Measurements from ENCODE around the gene CPNE5.

CPNE5 gene

DNA sequence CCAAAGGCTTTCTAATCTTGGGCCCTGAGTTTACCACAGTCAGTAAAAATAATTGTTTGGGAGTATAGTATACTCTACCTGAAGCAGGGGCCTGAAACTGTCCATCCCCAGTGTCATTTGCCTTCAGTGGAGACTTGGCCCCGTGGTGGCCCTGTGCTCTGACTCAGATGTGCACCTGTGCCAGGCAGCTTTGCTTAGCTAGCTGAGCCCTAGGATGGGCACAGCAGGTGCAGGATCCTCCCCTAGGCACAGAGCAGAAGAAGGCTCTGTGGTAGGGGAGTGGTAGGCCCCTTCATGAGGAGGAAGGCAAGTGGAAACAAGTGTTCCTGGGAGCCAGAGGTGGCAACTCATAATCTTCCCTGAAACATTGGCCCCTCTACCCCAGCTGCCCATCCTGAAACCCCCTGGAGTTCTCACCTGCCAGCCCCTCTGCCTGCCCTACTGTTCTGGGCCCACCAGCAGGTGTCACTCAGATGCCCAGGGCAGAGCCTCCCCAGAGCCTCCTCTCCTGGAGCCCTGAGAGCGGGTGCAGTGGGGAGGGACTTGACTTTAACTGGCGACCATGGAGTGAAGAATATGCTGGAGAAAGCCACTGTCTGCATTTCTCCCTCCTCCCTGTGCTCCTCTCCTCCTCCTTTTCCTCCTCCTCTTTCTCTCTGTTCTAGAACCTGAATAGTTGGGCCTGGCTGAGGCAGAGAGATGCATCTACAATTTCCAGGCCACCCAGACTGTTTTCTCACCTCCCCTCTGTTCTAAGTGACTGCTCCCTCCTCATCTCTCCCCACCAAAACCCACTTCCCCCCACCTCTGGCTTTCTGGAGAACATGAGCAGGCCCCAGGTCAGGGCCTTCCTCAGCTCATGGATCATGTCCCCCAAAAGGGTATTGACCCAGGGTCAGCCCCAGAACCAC, 2.9 kb downstream of the CPNE5 start:
- DNase-seq (ENCODE audit: low read depth, low spot score), result no peak

DNA sequence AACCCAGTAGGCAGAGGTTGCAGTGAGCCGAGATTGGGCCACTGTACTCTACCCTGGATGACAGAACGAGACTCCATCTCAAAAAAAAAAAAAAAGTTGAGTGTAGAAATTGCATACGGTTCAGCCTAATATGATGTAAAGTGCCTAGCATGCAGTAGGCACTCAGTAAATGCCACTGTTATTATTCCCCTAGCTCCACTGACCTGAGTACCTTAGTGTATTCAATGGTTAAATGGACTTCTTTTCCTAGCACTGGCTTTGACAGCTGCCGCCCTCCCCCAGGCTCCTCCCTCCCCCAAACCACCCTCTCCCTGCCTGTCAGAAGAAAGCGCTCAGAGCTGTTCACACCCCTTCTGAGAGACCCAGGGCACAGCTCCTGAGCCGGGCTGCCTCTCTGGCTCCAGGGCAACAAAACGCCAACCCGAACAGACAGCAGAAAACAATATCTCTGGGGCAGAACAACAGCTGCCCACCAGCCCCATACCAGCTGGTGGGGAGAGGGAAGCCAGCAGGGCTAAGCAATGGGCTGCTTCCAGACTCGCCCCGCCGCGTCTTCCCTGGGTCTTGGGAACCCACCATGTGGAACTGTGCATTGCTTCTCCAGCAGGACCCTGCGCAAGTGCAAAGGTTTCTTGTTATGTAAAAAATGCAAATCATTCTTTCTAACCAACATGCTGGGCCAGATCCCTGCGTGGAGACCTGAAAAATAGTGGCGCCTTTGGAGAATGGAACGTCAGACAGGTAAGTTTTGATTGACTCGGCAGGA, 4.5 kb downstream of the CPNE5 start:
- no peak for DNase-seq (ENCODE audit: low read depth, low spot score)

DNA sequence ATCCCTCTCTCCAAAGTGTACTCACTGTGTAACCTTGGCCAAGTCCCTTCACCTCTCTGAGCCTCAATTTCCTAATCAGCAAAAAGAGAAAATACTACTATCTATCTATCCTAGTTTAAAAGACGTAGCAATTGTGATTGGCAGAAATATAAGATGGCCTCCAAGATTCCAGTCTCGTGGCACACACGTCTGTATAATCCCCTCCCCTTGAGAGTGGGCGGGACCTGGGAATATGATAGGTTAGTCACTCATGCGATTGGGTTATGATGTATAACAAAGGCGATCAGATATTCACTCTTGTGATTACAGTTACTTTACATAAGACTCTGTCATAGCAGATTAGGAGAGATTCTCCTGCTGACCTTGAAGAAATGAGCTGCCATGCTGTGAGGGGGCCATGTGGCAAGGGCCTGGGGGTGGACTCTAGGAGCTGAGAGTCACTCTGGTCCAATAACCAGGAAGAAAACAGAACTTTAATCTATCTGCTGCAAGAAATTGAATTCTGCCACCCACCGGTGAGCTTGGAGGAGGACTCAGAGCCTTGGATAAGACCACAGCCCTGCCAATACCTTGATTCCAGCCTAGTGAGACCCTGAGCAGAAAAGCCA, 6.0 kb downstream of the CPNE5 start:
- DNase-seq (ENCODE audit: low read depth, low spot score), result no peak

DNA sequence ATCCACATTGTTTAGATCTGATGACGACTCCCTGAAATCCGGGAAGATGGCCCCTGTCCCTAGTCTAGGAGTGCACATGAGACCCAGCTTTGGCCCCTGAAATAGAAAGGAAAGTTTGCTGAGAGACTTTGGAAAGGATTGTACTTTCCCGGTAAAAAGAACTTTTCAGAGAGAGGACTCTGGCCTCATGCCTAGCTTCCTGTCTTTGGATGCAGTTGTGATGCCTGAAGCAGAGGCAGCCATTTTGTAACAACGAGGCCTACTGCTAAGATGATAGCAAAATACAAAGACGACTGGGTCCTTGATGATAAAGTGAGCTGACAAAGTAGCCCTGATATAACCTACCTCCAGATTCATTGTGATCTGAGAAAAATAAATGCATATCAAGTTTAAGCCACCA, 6.9 kb downstream of the CPNE5 start:
- DNase-seq (ENCODE audit: low read depth, low spot score), result no peak

DNA sequence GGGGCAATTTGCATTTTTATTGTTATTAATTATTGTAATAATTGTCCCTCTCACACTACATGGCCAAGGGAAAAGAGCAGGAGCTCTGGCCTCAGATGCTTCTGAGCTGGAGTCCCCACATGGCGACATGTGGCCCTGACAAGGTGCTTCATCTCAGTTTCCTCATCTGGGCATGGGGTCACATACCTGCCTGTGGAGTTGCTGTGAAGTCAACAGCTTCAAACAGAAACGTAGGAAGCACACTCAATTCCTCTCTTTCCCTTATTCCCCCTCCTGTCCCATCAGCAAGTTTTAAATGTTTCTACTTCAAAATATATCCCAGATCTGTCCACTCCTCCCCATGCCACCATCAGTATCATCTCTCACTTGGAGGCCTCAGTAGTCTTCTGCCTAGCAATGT, 8.7 kb downstream of the CPNE5 start:
- DNase-seq (ENCODE audit: low read depth, low spot score), result no peak

DNA sequence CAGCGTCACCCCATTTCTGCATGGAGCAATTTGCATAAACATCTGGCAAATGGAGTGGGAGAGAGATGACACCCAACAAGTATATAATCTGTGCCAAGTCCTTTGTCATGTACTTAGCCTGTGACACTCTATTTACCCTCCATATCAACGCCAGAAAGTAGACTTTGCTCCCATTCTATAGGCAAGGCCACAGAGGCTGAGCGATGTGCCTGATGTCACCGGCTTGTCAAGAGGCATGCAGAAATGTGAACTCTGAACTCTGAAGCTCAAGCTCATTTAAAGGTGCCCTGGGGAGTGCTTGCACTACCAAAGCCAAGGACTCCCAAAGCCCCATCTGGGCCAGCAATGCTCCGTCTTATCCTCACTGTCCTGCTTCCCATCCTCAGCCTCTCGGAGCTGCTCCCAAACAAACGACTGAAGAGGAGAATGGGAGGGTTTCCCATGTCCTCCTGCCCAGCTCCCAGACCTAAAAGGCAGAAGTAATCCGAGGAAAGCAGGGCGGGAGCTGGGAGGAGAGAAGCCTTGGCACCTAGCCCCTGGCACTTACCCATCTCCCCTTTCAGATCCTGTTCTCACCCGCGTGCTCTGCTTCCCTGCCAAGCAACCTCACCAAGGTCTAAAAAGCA, 9.2 kb downstream of the CPNE5 start:
- DNase-seq (ENCODE audit: low read depth, low spot score), result no peak

DNA sequence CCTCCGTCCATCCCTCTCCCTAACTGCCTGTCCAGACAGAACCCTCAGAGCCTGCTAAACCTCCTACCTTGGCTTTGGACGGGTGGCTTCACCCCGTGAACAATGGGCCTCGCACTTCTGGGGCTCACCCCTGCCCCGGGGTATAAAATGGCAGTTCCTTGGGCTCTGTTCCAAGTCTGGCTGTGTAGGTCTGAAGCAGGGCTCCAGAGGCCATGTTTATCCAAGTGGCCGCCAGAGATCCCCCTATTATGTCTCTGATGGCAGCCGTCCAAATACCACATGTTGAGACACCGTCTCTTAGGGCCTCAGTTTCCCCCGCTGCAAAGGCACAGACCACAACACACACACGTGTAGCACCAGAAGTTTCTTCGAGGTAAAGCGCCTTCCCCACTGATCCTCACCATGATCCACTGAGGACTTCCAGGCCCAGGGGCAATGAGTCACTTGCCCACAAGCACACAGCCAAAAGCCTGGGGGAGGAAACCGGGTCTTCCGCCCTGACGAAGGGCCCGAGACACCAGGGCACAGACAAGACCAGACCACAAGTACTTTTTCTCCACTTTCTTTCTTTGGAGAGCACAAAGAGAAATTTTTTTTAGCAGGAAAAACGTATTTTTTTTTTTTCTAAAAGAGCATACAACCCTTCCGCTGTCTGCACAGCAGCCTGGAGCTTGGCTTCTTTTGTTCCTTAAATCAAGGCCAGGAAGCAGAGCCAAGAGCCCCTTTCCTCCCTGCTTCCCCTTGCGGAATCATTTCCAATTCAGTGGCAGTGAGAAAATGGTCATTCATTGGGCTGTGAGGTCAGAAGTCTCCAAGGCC, 11.8 kb downstream of the CPNE5 start:
- no peak for DNase-seq (ENCODE audit: low read depth, low spot score)

DNA sequence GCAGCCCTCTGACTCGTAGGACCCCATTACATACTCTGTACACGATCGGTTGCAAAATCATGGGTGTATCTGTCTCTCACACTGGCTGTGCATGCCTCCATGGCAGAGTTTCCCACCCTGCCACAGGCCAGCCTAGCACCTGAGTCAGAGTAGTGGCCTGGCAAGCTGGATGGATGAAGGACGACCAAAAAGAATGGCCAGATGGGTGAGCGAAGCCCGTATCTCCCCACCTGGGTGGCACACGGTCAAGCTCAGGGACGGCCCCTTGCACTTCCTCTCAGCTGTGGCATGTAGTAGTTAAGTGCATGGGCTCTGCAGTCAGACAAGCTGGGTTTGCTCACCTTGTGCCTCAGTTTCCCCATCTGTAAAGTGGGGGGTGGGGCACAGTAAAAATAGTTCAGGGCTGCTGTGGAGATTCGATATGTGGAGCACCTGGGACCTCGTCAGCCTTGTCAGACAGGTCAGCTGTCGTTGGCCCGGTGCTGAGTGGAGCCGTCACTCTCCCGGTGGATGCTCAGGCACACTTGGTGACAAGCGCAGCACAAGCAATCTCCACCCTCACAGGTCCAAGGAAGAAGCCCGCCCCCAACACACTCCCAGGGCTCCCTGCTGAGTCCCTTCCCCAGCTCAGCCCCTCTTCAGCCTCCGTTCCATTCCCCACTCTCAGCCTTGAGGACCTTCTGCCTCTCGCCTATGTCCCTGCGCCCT, 12.6 kb downstream of the CPNE5 start:
- DNase-seq (ENCODE audit: low read depth, low spot score), result no peak

DNA sequence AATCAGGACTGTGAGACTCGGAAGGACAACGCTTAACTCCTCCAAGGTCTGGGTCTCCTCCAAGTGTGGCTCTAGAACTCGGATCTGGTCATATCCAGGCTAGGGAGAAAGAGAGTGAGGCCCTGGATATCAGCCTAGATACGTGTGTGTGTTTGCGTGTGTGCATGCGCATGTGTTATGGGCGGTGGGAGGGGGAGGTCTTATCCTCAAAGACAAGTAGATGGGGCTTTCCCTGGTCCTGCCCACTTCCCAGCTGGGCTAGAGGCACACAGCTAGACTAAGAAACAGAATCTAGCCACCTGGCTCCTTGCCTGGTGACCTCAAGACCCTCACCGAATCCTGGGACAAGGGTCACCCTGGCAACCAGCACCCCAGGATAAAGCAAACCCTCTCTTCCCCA, 13.2 kb downstream of the CPNE5 start:
- no peak for DNase-seq (ENCODE audit: low read depth, low spot score)

DNA sequence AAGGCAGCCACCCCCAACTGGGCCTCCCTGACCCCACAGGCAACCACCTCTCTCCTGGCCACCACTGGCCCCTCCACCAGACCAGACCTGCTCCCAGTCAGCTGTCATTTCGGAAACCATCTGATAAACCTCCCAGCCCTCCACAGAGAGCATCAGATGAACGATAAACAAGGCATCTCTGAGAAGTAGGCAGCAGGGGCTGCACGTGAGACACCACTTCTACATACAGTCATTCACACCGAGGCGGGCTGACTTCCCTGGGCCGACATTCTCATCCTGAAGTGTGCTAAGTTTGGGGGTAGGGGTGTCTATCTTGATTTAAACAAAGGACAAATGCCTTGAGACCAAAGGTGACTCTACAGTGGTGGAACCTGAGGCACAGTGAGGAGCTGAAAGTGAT, 13.8 kb downstream of the CPNE5 start:
- no peak for DNase-seq (ENCODE audit: low read depth, low spot score)

DNA sequence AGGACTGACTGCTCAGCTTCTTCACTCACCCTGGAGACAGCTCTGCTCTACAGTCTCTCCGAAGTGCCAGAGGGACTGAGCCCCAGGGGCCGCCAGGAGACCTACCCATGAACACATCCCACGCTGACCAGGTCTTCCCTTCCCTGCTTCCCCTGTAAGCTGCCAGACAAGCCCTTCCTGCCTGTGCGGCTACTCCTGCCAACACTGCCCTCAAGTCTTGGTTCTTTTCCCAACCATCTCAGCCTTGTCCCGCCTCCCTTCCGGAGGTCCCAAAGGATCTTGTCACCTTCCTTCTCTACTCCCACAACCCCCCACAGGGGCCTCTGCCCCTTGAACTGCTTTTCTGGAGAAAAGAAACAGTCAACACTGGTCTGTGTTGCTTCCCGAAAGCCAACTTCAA, 15.0 kb downstream of the CPNE5 start:
- no peak for DNase-seq (ENCODE audit: low read depth, low spot score)

DNA sequence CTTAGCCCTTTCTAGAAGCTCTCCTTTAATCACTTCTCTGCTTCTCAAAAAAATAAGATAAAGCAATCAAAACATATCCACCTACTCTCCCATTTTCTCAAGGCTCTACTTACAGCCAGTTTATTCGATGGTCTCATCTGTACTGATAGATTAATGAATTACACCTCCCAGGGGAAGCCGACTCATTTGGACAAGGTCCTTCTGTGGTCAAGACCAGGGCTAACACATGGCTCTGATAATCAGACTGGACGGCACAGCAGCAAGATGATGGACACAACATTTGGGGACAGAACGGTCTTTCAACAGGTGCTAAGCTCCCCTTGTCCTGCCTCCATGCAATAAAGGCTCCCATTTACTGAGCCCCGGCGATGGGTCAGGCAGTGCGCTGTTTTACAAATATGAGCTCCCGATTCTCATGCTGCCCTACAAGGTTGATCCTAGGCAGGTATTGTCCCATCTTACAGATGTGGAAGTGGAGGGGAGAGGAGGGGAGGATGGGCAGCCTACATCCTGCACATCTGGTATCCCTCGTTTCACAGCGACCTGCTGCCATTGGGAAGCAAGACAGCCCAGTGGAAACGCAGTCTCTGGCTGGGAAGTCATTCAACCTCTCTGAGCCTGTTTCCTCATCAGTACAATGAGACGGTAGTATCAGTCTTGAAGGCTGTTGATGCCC, 15.7 kb downstream of the CPNE5 start:
- no peak for DNase-seq (ENCODE audit: low read depth, low spot score)

DNA sequence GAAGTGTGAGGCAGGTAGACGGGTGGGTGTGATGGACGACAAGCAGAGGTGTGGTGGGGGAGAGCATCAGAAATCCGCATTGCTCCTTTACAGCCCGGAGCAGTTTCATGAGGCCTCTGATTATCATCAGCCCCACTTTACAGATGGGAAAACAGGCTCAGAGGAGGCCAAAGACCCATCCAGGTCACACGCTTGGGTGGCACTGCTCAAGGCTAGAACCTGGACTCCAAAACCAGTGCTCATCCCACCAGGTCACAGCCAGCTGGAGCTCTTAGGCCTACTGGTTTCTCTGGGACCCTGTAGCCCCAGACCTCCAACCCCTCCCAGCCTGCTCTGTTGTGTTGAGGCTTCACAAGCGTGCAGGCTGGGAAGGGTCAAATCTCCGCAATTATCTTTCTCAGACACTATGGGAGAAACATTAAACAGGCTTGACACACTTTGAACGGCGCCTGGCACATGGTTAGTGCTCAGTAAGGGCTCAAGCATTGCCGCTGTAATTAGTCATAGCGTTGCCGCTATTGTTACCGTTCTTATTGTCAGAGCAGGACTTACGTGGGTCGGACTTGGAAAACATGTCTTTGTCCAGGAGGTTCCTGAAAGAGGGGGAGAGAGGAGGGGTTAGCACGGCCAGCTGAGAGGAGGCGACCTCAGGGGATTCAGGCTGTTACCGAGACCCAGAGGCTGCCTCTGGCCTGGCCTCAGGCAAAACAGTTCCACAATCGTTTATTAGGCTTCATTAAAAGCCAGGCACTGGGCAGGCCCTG, 16.6 kb downstream of the CPNE5 start:
- no peak for DNase-seq (ENCODE audit: low read depth, low spot score)

DNA sequence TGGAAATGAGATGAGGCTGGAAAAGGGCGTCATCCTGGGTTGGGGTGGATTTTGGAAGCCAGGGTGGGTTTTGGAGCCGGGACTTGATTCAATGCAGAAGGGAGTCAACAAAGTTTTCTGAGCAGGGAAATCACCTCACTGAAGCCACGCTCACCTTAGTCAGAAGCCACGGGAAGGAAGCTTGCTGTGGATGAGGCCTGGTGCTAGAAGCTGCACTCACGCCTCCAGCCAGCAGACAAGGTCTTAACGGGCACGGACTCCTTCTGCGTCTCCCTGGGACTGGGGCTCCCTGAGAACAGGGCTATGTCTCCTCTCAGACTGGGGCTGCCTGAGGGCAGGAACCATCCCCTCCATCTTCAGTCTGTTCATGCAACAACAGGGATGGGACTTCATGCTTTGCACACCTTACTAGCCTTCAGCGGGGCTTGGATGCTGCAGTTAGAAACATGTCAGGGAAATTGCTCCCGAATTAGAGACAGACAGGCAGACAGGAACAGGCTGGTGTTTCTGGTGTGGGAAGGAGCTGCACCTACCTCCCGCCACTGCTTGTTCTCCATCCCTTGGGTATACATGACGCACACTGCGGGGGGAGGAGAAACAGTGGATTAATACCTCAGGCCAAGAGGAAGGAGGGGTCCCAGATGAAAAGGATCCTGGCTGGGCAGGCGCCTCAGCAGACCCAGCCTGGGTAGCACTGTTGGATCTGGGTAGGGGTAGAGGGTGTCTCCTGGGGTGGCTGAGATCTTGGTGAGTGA, 17.5 kb downstream of the CPNE5 start:
- DNase-seq (ENCODE audit: low read depth, low spot score), result no peak

DNA sequence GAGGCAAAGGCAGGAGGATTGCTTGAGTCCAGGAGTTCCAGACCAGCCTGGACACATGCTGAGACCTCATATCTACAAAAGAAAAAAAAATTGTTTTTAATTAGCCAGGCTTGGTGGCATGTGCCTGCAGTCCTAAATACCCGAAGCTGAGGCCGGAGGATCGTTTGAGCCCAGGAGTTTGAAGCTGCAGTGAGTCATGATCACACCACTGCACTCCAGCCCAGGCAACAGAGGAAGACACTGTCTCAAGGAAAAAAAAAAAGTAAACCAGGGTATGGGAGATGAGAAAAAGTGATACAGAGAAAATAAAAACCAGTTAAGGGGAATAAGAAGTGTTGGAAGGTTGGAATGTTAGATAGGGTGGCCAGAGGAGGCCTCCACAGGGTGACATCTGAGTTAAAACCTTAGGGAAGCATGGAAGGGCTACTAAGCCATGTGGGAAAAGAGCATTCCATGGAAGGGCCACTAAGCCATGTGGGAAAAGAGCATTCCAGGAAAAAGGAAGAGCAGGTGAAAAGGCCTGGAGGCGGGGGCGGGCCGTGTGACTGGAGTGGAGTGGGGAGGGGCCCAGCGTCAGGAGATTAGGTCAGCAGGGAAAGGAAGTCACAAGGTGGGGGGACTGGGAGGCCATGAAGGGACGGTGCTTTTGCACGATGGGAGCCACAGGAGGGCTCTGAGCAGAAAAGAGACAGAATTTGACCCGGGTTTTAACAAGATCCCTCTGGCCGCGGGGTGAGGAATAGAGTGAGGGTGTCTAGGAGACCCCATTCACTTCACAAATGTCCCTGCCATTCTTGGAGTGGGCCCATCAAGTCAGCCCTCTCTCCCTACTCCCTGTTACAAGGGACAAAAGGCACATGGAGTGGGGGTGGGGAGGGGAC, 18.3 kb downstream of the CPNE5 start:
- no peak for DNase-seq (ENCODE audit: low read depth, low spot score)

DNA sequence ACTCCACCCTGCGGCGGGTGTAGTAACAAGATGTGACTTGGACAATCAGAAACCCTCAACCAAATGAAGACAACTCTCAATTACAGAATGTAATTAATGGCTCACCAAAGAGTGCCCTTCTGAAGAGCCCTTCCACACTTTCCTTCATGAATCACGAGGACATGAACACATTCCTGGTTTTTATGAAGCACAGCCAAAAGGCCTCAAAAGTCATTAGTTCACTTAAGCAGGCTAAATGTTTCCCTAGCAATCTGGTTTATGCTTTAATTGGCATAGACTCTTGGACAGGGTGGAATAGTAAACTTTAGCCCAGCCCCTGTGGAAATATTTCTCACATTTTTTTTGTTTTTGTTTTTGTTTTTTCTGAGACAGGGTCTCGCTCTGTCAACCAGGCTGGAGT, 20.5 kb downstream of the CPNE5 start:
- DNase-seq (ENCODE audit: low read depth, low spot score), result no peak

DNA sequence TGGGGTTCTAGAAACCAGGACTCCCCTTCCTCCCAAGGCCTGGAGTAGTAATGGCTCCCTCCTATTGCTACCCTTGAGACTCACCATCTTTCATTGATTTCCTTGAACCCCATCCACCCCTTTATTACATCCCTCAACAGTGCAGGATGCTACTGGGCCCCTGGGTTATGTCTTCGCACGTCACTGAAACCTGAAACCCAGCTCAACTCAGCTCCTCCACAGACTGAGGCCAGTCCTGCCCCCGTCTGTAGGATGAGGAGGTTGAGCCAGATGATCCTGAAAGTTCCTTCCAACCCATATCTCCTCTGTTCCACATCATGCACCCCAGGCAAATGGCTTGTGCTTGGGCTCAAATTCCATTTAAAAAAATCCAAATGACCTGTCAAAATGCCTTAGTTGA, 21.4 kb downstream of the CPNE5 start:
- no peak for DNase-seq (ENCODE audit: low read depth, low spot score)

Measured in activated naive CD8-positive, alpha-beta T cell treated with anti-CD3 and anti-CD28 coated beads, Interleukin-2, amount 50 U/mL, for 16 hours (primary cell).